Right lobe of liver (tissue), 6 donors: ENCODE measurements around the gene DSG3. TPM values are rescaled to one million over a fixed set of nuclear protein-coding genes. Genes with fewer than 3 reads are reported as not detected.

Experiments
- ATAC-seq, 4 donors: fragments of 200-7000 bp; cut with Tn5 transposase; one replicate each; pipeline ENCODE4 v1.9.1; 2020; ENCODE audit warnings: mild to moderate bottlenecking in 4 of 4, moderate library complexity in 4 of 4
- DNase-seq, 3 donors: peaks; one replicate each; pipeline ENCODE4 v3.0.0-alpha.2; 2020
- H3K27ac ChIP-seq, 3 donors: fragments of 200-600 bp; one replicate each; pipeline ENCODE4 v1.8.0; 2022
- H3K27me3 ChIP-seq, 2 donors: fragments of 200-600 bp; one replicate each; pipeline ENCODE4 v1.8.0; 2022
- H3K36me3 ChIP-seq, 4 donors: fragments of 200-600 bp; sonication (generic) in 1 of 4; one replicate each; pipeline versions ENCODE4 v1.5.1 to v1.8.0; 2017 to 2022; ENCODE audit warnings: control low read depth in 1 of 4
- H3K4me1 ChIP-seq, 4 donors: fragments of 200-600 bp; sonication (generic) in 1 of 4; one replicate each; pipeline versions ENCODE4 v1.5.1 to v1.8.0; 2017 to 2022; ENCODE audit warnings: control low read depth in 1 of 4
- H3K4me3 ChIP-seq, 3 donors: fragments of 200-600 bp; one replicate each; pipeline ENCODE4 v1.8.0; 2022
- H3K9me3 ChIP-seq, 4 donors: fragments of 200-600 bp; sonication (generic) in 1 of 4; one replicate each; pipeline versions ENCODE4 v1.5.1 to v1.8.0; 2017 to 2022; ENCODE audit warnings: control low read depth in 1 of 4
- CTCF ChIP-seq, 4 donors: fragments of 200-600 bp in 3 of 4; fragments of 450-650 bp in 1 of 4; IDR thresholded peaks; one replicate each; pipeline versions ENCODE4 v1.5.1 to v1.8.0; 2016 to 2022; ENCODE audit warnings: antibody characterized with exemption in 4 of 4, mild to moderate bottlenecking in 2 of 4
- POLR2A ChIP-seq: fragments of 450-650 bp; IDR thresholded peaks from one replicate; pipeline ENCODE4 v1.6.1; 2017; ENCODE audit warnings: antibody characterized with exemption, mild to moderate bottlenecking
- WGBS: methylation state at CpG from one replicate; pipeline ENCODE4 v1.1.6; 2018; ENCODE audit warnings: low coverage, low lambda C conversion rate; ENCODE audit not compliant: insufficient coverage; ENCODE audit errors: missing lambda C conversion rate; 5-methylcytosine and 5-hydroxymethylcytosine counted together
- intact Hi-C, 2 donors: fragments of 100-400 bp; cut with DNase I; formaldehyde crosslinking; loops; one replicate each; pipeline versions ENCODE4 v1.11.2 to v1.14.1; 2022
- total RNA-seq, 6 experiments: library from RNA; depleted of rRNA in 2 of 6; stranded (reverse); fragments of >200 nt in 2 of 6; fragmentation: NEBNext Ultra II Directional in 3 of 6; extraction: Animal tissue kit (Norgen Biotek cat#: 25700) in 3 of 6; gene quantifications; one replicate each; pipeline versions ENCODE4 v1.1.0 to v1.2.4, GENCODE V29; 2016 to 2023
- donor health status: DM: no; HTN: yes; CAD: no.
- donor health status: DM: no; HTN: no; CAD: no.
- donor health status: DM: no; HTN: no; CAD: no.
- donor health status: DM: no; HTN: yes; CAD: no.
- donor health status: DM: no; HTN: yes; CAD: no.

The DSG3 gene
- total RNA-seq, 6 experiments from 2014 or later, result 0.09 TPM; not detected in 5

GRCh38 chr18:31441493-31441892, 6.0 kb upstream of the DSG3 start:
- Histone ChIP-seq H3K9me3 (no peaks in the 10 kb centered on the region), H3K36me3 (no peaks in the 10 kb centered on the region), H3K27ac (no peak overlapping the region), H3K4me3 (no peak overlapping the region), H3K4me1 (no peaks in the 10 kb centered on the region), H3K27me3 (no peaks in the 10 kb centered on the region)
- DNase-seq, result no peak
- intact Hi-C loops, result no loop called here
- WGBS, result 83% methylated on average over 4 of the region's 4 CpGs
- no peak for ATAC-seq
- TF ChIP-seq CTCF (IDR thresholded peaks at IDR 0.05) (no peak), POLR2A (no peak)

- TF ChIP-seq POLR2A (no peak), CTCF (IDR thresholded peaks at IDR 0.05) (no peak)
- intact Hi-C loops, result no loop called here
Measured at GRCh38 chr18:31444142-31444541, 3.4 kb upstream of the DSG3 start.

GRCh38 chr18:31445908-31446307, 1.6 kb upstream of the DSG3 start:
- Histone ChIP-seq H3K36me3 (no peaks in the 10 kb centered on the region), H3K4me3 (no peak overlapping the region), H3K9me3 (no peaks in the 10 kb centered on the region), H3K27ac (no peak overlapping the region), H3K27me3 (no peaks in the 10 kb centered on the region), H3K4me1 (no peaks in the 10 kb centered on the region)
- ATAC-seq (no peak), DNase-seq (no peak)
- intact Hi-C loops, result no loop called here
- TF ChIP-seq POLR2A (no peak), CTCF (IDR thresholded peaks at IDR 0.05) (no peak)

More at GRCh38 chr18:31444142-31444541, 3.4 kb upstream of the DSG3 start:
- no peaks in the 10 kb centered on the region for H3K9me3 ChIP-seq
- no peaks in the 10 kb centered on the region for H3K4me1 ChIP-seq
- H3K27me3 ChIP-seq, result no peaks in the 10 kb centered on the region
- H3K4me3 ChIP-seq, result no peak overlapping the region
- H3K36me3 ChIP-seq, result no peaks in the 10 kb centered on the region
- WGBS, result 49% methylated on average over 2 of the region's 2 CpGs
- ATAC-seq (no peak), DNase-seq (no peak)
- no peak overlapping the region for H3K27ac ChIP-seq

GRCh38 chr18:31446854-31447253, 687 bp upstream of the DSG3 start:
- Histone ChIP-seq H3K27me3 (no peaks in the 10 kb centered on the region), H3K36me3 (no peaks in the 10 kb centered on the region), H3K4me3 (no peak overlapping the region), H3K27ac (no peak overlapping the region), H3K9me3 (no peaks in the 10 kb centered on the region), H3K4me1 (no peaks in the 10 kb centered on the region)
- intact Hi-C loops, result no loop called here
- no peak for ATAC-seq
- WGBS, result 53% methylated on average over 3 of the region's 3 CpGs
- TF ChIP-seq POLR2A (no peak), CTCF (IDR thresholded peaks at IDR 0.05) (no peak)
- DNase-seq, result no peak

GRCh38 chr18:31450409-31450808, 2.9 kb downstream of the DSG3 start:
- H3K27me3 ChIP-seq, result no peaks in the 10 kb centered on the region
- DNase-seq (no peak), ATAC-seq (no peak)
- H3K36me3 ChIP-seq, result no peaks in the 10 kb centered on the region
- intact Hi-C loops, result no loop called here
- no peak overlapping the region for H3K27ac ChIP-seq
- no peak overlapping the region for H3K4me3 ChIP-seq
- no peaks in the 10 kb centered on the region for H3K9me3 ChIP-seq
- no peaks in the 10 kb centered on the region for H3K4me1 ChIP-seq
- TF ChIP-seq CTCF (IDR thresholded peaks at IDR 0.05) (no peak), POLR2A (no peak)
